Uterus (tissue), 2 donors: ENCODE measurements around the gene MYH13.

Experiments used
- POLR2A ChIP-seq, 2 donors: fragments of 450-650 bp; IDR thresholded peaks; one replicate each; pipeline ENCODE4 v1.6.1; 2016; ENCODE audit warnings: antibody characterized with exemption in 2 of 2, mild to moderate bottlenecking in 1 of 2, moderate library complexity in 1 of 2
- TF ChIP-seq, protein P1 (sequence below), 4 experiments: fragments of 200-600 bp in 2 of 4; fragments of 450-650 bp in 2 of 4; sonication (generic) in 2 of 4; IDR thresholded peaks; one replicate each; pipeline ENCODE4 v1.5.1; 2016 to 2019; ENCODE audit warnings: antibody characterized with exemption in 4 of 4, mild to moderate bottlenecking in 2 of 4, moderate library complexity in 1 of 4

DNA sequence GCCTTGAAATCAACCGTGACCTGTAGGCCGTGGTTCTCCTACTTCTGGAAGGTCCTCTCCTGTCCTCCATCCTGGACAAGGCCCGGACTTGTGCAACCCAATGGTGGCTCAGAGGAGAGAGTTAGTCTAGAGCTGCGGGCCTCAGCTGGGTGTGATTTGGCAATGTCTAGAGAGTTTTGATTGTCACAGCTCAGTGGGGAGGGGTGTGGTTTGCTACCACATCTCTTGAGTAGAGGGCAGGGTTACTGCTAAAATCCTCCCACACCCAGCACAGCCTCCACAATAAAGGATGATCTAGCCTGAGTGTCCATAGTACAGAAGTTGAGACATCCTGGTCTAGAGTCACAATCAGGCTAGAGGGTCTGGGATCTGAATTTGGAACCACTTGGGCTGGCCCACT, 40.3 kb downstream of the MYH13 start:
- TF ChIP-seq, protein P1, sequence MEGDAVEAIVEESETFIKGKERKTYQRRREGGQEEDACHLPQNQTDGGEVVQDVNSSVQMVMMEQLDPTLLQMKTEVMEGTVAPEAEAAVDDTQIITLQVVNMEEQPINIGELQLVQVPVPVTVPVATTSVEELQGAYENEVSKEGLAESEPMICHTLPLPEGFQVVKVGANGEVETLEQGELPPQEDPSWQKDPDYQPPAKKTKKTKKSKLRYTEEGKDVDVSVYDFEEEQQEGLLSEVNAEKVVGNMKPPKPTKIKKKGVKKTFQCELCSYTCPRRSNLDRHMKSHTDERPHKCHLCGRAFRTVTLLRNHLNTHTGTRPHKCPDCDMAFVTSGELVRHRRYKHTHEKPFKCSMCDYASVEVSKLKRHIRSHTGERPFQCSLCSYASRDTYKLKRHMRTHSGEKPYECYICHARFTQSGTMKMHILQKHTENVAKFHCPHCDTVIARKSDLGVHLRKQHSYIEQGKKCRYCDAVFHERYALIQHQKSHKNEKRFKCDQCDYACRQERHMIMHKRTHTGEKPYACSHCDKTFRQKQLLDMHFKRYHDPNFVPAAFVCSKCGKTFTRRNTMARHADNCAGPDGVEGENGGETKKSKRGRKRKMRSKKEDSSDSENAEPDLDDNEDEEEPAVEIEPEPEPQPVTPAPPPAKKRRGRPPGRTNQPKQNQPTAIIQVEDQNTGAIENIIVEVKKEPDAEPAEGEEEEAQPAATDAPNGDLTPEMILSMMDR (IDR thresholded peaks at IDR 0.05): no peak
- no peak for TF ChIP-seq POLR2A (IDR thresholded peaks at IDR 0.05)
